ENCODE measurements around the gene STEAP1B. TPM values are rescaled to one million over a fixed set of nuclear protein-coding genes. Genes with fewer than 3 reads are reported as not detected.

STEAP1B gene
- total RNA-seq, 1 experiment from 2014 or later = 3.2 TPM

- Histone ChIP-seq H3K14ac (ENCODE audit: insufficient read depth, low read length) (no peak overlapping the region), H3K4me1 (ENCODE audit: insufficient read depth, low read length) (no peaks in the 10 kb centered on the region), H3K23ac (ENCODE audit: insufficient read length, low read depth, low read length) (no peak overlapping the region), H2AK5ac (ENCODE audit: insufficient read length, low read length) (no peak overlapping the region), H3K4me2 (ENCODE audit: insufficient read depth, insufficient read length, low read length) (no peak overlapping the region), H4K20me1 (ENCODE audit: control insufficient read depth, insufficient read depth, insufficient read length) (no peaks in the 10 kb centered on the region), H3K18ac (ENCODE audit: insufficient read length, low read depth, low read length) (no peak overlapping the region), H3K9ac (ENCODE audit: extremely low read depth, insufficient read length, low read length) (no peak overlapping the region), H3K27me3 (ENCODE audit: insufficient read depth, low read length) (no peaks in the 10 kb centered on the region), H3K9me3 (ENCODE audit: control insufficient read depth, low read depth, low read length) (no peaks in the 10 kb centered on the region), H4K8ac (replicated peaks; ENCODE audit: insufficient read length, low read depth, low read length) (no peak overlapping the region), H3K4ac (ENCODE audit: low read depth, low read length) (no peak overlapping the region), H4K5ac (ENCODE audit: insufficient read length, low read depth, low read length) (no peak overlapping the region), H3T11ph (ENCODE audit: low read length) (no peak overlapping the region), H3K23me2 (ENCODE audit: insufficient read length, low read depth, low read length, poor library complexity, severe bottlenecking) (no peaks in the 10 kb centered on the region), H3K79me2 (ENCODE audit: insufficient read depth, low read length) (no peaks in the 10 kb centered on the region), H2BK120ac (ENCODE audit: low read depth, low read length, poor library complexity, severe bottlenecking) (no peak overlapping the region), H3K27ac (ENCODE audit: insufficient read length, low read depth, low read length) (no peak overlapping the region), H2BK15ac (ENCODE audit: low read depth, low read length) (no peak overlapping the region), H2AFZ (ENCODE audit: low read length) (no peak overlapping the region), H2BK12ac (ENCODE audit: insufficient read length, low read depth, low read length) (no peak overlapping the region), H2BK20ac (ENCODE audit: low read depth, low read length, poor library complexity, severe bottlenecking) (no peak overlapping the region), H2BK5ac (ENCODE audit: insufficient read length, low read length) (no peak overlapping the region), H3K56ac (ENCODE audit: insufficient read length, low read depth, low read length) (no peak overlapping the region), H3K79me1 (ENCODE audit: insufficient read depth, low read depth, low read length, poor library complexity, severe bottlenecking) (no peaks in the 10 kb centered on the region), H4K91ac (ENCODE audit: insufficient read length, low read depth, low read length) (no peak overlapping the region)
- Mint-ChIP-seq H3K27ac (no peak overlapping the region), H3K4me1 (peaks cover 5 to 10% of the 10 kb centered on the region in 2 experiments), H3K36me3 (ENCODE audit: insufficient read depth in 1 of 3, low read depth in 3 of 3) (no peaks in the 10 kb centered on the region), H3K27me3 (ENCODE audit: low read depth) (no peaks in the 10 kb centered on the region), H3K9me3 (no peaks in the 10 kb centered on the region), H3K4me3 (no peak overlapping the region)
- TF ChIP-seq, protein P1, sequence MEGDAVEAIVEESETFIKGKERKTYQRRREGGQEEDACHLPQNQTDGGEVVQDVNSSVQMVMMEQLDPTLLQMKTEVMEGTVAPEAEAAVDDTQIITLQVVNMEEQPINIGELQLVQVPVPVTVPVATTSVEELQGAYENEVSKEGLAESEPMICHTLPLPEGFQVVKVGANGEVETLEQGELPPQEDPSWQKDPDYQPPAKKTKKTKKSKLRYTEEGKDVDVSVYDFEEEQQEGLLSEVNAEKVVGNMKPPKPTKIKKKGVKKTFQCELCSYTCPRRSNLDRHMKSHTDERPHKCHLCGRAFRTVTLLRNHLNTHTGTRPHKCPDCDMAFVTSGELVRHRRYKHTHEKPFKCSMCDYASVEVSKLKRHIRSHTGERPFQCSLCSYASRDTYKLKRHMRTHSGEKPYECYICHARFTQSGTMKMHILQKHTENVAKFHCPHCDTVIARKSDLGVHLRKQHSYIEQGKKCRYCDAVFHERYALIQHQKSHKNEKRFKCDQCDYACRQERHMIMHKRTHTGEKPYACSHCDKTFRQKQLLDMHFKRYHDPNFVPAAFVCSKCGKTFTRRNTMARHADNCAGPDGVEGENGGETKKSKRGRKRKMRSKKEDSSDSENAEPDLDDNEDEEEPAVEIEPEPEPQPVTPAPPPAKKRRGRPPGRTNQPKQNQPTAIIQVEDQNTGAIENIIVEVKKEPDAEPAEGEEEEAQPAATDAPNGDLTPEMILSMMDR (conservative IDR thresholded peaks at IDR 0.05) = no peak
- DNase-seq = no peak
- no CpG with 5 or more reads among the region's 2 CpGs for WGBS (ENCODE audit: extremely low coverage, insufficient read length, low lambda C conversion rate)
Observed at GRCh38 chr7:22386206-22386858, 113.7 kb downstream of the STEAP1B start.
